Occipital lobe (tissue), 2 donors: ENCODE results near the gene SMU1. TPM values are rescaled to one million over a fixed set of nuclear protein-coding genes. Genes with fewer than 3 reads are reported as not detected.
A peak's percentile ranks its signal among the peaks of the same experiment; 100 is the strongest.

Experiments
- DNase-seq: peaks from one replicate; lab custom pipeline; 2025; lab: John Stamatoyannopoulos, UW
- total RNA-seq: library from RNA; depleted of rRNA; stranded (reverse); fragments of >200 nt; gene quantifications from one replicate; pipeline ENCODE4 v1.2.3, GENCODE V29; 2014

Gene SMU1
- total RNA-seq, 1 donor from 2014 or later: 46.5 TPM

DNA sequence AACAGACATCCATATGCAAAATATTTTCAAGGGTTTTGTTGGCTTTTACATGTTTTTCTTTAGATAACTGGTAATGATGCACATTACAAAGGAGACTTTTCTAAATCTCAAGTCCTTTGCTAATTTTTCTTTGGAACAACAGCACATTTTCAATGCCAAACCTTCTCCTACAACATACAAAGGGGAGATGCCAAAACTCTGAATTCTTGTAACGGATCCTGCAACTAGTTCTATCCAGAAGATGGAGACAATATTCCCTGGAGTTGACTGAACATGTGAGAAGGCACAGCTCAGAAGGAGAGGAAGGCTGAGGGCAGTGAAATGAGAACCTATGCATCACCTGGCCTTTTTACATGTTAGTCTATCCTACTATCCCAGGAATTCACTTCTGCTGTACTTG lies 30.4 kb downstream of the SMU1 start:
- no peak for DNase-seq

DNA sequence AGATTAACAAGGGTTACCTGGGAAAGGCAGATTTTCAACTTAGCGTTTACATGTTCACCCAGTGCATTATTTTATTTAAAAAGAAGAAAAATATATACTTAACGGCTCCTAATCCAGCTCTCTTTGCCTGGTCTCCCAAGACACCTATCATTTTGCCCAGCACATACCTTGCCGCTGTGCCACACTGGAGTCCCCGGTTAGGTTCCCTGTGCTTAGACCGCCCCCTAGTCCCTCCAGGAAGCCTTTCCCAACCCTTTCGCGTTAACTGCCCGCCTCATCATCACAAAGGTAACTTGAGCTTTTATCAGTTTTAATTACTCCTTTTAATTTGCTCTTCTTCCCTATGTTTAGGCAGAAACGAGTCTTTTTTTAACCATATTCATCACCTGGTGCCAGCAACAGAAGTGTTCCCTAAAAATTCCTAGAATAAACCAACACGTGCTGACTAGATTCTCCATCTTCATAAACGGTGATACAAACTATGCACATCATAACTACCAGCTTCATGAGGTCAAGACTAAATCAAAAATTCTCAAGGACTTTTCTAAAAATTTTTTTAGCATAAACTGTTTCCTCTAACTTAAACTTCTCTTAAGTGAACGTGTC lies 31.7 kb downstream of the SMU1 start:
- peak; percentile 16 for DNase-seq

DNA sequence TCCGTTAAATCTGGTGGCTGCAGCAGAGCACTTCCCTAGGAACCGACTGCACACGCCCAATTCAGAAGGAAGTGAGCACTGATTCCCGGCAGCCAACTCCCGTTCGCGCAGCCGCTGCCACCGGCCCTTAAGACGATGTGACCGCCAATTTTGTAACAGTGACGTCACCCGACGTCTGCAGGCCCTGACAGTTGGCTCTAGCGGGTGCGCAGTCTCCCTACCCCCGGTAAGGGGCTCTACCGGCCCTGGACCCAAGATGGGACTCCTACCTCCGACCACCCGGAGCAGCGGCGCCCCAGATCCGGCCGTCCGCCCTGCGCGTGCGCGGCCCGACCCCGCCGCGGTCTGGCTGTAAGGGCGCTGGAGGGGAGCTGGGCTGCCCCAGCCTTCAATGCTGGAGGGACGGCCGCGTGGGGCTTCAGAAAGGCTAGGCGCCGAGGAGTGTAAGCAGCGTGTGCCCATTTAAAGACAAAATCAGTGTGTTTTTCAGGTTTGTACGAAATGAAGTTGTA lies 32.3 kb downstream of the SMU1 start:
- peak; percentile 72 for DNase-seq

DNA sequence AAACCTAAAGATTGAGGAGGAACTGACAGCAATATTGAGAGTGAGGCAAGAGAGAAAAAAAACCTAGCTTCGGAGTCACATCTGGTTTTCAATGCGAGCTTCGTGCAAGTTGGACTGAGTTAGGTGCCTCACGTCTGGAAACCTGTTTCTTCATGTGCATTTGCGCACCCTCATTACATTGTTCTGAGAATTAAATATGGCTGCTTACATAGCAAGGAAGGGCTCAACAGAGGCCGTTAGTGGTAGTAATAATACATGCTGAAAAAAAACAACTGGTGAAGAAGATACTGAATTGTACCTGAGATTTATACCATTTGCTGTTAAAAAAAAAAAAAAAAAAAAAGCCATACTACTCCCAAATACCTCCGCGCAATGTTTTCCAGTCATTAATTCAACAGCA lies 32.8 kb downstream of the SMU1 start:
- DNase-seq: no peak

DNA sequence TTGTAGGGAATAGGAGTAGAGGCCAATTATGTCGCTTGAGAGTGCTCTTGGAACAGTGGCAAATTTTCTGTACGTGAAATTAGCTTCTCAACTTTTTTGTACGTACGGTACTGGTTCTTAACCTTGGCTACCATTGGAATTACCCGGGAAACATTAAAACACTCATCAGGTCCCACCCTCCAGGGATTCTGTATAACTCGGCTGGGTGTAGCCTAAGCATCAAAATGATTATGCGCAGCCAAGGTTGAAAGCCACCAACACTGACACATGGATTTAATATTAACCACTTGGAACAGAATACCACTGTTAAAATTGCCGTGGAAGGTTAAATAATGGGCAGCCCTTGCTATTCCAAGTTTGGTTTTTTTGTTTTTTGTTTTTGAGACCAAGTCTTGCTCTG lies 34.0 kb downstream of the SMU1 start:
- no peak for DNase-seq

DNA sequence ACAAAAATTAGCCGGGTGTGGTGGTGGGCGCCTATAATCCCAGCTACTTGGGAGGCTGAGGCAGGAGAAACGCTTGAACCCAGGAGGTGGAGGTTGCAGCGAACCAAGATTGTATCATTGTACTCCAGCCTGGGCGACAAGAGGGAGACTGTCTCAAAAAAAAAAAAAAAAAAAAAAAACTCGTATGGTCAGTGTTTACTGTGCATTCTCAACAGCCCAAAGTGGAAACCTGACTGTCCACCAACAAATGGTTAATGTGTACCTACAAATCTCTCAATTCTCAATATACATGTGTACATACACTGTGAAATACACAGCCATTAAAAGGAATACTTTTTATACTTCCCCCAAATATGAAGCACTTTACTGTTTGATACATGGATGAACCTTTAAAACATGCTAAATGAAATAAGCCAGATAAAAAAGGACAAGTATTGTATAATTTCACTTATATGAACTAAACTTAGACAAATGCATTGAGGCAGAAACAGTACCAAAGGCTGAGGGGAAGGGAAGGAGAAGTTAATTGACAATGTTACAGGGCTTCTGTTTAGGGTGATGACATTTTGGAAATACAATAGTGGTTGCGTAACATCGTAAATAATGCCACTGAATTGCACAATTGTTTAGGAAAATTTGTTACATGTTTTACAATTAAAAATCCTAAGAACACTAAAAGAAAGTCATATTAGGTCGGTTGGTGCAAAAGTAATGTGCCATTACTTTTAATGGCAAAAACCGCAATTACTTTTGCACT lies 34.9 kb downstream of the SMU1 start:
- no peak for DNase-seq

DNA sequence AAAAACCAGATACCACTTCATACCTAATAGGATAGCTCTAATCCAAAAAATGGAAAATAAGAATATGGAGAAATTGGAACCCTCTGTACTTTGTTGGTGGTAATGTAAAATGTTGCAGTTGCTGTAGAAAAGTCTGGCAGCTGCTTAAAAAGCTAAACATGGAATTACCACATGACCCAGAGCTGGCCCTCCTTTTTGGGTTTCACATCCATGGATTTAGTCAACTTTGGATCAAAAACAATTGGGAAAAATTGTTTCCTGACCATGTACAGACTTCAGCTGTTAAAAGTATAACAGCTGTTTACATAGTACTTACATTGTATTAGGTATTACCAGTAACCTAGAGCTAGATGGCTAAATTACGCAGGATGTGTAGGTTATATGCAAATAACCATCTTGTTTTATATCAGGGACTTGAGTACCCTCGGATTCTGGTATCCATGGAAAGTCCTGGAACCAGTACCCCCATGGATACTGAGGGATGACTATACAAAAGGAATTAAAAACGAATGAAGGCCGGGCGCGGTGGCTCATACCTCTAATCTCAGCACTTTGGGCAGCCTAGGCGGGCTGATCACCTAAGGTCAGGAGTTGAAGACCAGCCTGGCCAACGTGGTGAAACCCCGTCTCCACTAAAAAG lies 35.6 kb downstream of the SMU1 start:
- no peak for DNase-seq

DNA sequence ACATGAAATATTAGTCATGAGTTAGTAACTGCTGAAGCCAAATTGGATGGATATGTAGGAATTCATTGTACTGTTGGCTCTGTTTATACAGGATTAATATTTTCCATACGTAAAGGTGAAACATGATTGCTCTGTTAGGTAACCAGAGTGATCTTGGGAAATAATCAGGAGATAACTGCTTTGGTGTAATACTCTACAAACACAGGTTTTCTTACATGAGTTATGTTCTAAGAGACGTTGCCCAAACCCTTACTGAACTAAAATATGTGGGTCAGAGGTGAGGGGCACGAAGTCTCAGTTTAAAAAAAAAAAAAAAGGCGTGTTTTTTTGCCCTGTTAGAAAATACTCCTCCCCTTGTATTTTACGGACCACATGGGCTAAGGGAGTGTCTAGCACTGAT lies 43.6 kb downstream of the SMU1 start:
- DNase-seq: no peak

DNA sequence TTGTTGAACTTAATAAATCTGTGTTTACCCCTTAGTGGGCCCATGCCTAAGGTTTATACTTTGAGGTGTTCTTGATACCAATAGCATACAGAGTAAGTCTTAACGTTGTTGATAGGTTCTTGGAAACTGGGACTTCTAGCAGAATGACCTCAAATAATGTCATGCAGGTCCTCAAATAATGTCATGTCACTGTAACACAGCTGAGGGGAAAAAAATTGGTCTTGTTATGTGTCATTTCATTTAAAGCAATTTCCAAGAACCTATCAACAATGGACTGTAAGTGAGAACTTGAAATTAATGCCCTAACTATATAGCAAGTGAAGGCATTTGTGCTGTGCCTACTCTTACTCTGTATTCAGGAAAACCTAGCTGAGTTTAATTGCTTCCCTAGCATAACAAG lies 44.2 kb downstream of the SMU1 start:
- no peak for DNase-seq

DNA sequence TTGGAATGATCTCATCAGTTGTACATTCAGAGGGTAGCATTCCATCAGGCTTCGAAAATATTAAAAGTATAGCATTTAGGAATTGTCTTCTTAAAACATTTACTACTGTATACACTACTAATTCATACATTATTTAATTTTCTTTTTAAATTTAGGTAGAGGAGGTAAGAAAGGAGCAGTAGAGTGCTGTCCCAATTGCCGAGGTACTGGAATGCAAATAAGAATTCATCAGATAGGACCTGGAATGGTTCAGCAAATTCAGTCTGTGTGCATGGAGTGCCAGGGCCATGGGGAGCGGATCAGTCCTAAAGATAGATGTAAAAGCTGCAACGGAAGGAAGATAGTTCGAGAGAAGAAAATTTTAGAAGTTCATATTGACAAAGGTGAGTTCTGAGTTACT lies 46.2 kb downstream of the SMU1 start:
- no peak for DNase-seq

DNA sequence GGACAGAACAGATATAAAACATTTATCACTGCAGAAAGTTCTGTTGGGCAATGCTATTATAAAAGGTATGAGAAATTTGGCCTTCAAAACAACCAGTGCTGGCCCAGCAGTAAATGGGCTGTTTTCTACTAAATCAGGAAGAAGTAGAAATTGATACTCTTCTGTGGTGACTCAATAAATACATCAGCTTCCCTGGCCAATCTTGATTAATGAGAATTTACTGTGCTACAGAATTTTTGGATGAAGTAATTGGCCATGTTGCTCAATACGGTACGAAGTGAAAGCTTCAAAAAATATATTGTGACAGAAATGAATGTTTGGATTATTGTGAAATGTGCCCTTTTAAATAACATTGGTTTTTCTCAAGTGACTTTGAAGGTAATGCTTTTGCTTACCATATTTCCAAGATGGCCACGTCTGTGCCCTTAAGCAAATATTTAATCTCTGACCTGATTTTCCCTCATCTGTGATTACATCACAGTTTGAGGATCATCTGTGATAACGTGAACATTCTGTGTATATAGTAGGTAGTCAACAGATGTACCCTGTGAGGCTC lies 47.2 kb downstream of the SMU1 start:
- no peak for DNase-seq

DNA sequence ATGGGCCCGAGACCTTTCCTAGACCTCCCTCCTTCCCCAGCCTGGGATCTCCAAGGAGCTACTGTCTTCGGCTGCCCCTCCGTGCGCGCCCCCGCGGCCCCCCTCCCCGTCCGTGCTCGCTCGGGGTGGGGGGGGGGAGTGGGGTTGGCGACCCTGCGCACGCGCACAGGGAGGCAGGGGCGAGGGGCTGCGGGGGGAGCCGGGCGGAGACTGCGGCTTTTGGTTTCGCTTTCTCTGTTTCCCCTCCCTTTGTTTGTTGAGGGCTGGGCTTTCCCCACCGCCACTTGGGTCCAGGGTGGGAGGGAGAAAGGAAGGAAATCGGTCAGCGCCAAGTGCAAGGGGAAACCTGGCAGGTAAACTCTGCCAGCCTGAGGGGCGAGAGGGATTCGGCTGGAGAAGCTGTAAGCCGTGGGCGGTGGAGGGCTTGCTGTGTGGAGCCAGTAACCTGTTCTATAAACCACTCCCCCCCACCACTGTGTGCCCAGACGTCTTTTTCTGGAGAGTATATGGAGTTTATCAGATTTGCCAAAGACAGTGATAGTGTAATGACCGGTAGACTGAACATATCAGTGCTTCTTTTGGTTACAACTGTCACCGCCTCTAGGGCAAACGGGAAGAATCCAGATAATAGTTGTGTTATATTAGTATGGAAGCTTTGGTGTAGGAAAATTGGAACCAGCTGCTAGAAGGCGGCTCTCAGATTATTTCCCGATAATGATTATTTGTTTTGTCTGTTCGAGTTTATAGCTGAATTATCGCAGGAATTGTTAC lies 50.7 kb downstream of the SMU1 start:
- no peak for DNase-seq

DNA sequence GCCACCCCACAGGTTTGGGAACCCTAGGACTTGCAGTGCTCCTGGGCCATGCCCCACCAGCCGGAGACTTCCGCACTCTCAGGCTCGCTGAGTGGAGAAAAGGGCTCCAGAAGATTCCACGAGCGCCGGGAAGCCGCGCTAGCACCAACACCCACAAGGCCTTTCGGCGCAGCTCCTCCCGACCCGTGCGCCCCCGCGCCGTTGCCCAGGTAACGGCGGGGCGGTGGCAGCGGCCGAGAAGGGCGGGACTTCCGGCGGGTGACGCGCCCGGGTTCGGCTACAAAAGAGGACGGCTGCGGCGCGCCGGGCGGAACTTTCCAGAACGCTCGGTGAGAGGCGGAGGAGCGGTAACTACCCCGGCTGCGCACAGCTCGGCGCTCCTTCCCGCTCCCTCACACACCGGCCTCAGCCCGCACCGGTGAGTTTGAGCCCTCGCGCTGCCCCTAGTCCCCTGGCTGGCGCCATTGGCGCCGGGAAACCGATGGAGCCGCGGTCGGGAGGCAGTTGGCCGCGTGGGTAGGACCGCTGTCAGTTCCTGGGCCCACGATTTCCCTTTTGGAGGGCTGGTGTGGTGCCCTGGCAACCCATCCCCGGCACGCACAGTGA lies 51.4 kb downstream of the SMU1 start, which contains the start of gene DNAJA1:
TSS of gene DNAJA1 (plus strand) at position 308 of the 606 bp plus-strand sequence. CDS start 1,212 bp downstream, outside the sequence.
- peak; percentile 92 for DNase-seq

DNA sequence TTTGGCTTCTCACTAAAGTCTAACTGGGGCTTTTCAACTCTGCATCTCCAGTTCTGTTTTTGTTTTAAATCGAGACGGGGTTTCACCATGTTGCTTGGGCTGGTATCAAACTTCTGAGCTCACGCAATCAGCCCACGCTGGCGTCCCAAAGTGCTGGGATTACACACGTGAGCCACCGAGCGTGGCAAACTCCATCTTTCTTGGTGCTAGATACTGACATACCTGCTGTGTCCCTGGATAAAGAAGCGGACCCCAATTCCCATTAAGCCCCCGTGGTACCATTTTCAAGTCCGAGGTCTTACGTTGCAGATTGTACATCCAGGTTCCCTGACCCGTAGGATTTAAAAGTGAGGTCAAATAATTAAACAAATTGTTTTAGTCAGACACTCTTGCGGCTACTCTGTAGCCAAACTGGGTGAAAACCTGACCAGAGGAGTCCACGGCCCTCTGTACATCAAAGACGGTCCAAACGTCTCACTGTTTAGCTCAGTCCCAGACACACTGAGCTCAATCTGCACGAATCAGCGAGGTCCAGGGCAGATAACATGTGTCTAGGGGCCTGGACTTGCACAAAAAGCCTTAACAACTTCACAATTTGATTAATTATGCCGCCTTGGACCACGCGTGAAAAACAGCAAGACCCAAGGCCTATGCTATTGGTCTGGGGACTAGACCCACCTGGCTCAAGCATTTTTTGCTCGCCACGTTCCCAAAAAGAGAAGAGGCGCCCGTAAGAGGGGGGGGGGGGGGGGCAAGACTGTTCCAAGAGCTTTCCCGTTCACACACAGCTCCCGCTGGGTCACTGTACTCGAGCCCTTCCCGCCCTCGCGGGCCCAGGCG lies 52.1 kb downstream of the SMU1 start:
- DNase-seq: no peak

DNA sequence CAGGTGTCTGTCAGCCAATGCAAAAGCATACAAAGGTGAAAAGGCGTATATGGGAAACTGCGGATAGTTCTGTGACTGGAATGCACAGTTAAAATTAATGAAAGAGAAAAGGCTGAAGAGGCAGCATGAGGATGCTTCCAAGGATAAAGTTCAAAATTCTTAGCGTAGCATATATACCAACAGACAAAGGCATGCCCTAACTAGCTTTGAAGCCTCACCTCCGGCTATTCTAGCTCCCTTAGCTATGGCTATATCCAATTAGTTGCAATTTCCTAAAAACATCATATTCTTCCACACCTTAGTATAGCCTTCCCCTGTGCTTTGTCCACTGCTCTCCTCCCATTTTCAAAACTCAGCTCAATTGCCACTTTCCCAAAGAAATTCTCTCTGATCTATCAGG lies 52.8 kb downstream of the SMU1 start:
- no peak for DNase-seq

DNA sequence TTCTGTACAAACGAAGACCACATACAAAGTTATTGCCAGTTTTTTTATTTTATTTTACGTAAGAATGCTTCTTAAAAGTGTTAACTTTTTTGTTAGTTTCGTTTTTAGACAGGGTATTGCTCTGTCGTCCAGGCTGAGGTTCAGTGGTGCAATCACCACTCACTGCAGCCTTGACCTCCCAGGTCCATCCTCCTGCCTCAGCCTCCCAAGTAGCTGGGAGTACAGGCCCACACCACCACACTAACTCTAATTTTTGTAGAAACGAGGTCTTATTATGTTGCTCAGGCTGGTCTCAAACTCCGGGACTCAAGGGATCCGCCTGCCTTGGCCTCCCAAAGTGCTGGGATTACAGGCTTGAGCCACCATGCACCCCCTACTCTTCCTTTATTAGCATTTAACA lies 53.7 kb downstream of the SMU1 start:
- no peak for DNase-seq

DNA sequence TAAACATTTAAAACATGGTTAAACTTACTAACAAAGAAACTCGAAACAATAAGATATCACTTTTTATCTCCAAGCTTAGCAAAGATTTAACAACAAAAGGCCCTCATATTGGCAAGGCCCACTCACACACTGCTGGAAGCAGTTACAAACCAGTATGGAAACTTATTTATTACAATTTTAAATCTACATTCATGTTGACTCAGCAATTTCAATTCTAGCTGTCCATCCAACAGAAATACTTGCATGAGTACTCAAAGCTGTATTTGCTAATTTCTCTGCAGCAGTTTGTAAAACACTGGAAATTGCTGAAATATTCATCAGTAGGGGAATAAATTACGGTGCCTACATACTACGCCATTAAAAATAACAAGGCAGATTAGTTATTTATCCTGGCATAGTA lies 54.2 kb downstream of the SMU1 start:
- DNase-seq: no peak

DNA sequence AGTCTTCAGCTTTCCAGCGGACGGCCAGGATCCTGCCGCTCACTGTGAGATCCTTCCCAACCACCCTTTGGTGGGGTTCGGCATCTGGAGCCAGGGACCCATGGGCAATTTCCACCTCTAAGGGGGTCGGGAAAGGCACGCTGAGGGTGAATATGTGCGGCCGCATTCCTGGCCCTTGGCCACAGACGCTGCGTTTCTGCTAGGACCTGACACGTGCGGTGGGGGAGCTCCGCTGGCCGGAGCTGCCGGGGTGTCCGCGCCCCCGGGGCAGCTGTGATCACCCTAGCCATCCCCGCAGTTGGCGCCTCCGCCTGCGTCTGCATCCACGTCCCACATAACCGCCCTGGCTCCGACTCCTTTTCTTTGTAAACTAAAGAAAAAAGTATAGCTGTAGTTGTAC lies 56.7 kb downstream of the SMU1 start:
- DNase-seq: no peak

DNA sequence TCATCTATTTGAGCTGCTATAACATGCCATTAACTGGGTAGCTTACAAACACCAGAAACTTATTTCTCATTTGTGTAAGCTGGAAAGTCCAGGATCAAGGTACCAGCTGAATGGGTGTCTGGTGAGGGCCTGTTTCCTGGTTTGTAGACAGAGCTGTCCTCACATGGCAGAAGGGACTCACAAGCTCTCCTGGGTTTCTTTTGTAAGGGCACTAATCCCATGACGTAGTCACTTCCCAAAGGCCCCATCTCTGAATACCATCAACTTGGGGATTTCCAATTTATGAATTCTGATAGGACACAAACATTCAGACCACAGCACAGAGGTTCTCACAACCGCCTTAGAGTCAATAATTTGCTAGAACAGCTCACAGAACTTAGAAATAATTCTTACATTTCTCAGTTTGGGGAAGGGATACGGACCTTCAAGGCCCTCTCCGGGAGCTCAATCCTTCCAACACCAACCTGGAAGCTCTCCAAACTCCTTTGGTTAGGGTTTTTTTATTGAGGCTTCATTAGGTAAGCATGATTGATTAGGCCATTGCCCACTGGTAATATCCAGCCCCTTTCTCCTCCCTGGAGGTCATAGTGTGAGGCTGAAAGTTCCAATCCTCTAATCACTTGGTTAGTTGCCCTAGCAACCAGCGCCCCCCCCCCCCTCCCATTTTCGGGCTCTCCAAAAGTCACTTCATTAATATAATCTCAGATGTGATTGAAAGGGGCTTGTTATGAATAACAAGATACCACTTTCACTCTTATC lies 59.0 kb downstream of the SMU1 start:
- DNase-seq: no peak

DNA sequence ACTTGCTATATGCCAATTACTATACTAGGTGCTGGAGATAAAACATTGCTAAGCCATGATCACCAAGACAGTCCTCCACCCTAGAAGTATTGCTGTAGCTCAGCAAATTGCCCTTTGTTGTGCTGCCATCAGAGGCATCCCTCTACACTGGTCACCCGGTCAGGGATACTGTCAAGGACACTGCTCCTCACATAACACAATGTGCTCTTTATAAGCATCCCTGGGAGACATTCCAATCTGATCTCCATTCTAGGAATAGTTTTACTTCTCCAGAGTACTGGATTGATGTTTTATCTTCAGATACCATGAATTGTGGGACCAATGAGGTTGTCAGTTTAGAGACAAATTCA lies 61.8 kb downstream of the SMU1 start:
- no peak for DNase-seq
